Endothelial cell of umbilical vein (primary cell): ENCODE measurements around the gene MAN2B2. TPM values are rescaled to one million over a fixed set of nuclear protein-coding genes. Genes with fewer than 3 reads are reported as not detected.

ENCODE experiments used
- BruUV-seq: library from RNA; stranded (reverse); fragments of 400-500 nt; replicated peaks from 2 replicates; lab custom pipeline; 2021; lab: Mats Ljungman, UMichigan
- CTCF ChIA-PET: fragments of 300-600, 350-600 bp; sonication (Branson Sonifier 250); formaldehyde crosslinking; loops from one replicate; lab custom pipeline; 2021; ENCODE audit warnings: antibody characterized with exemption, inconsistent platforms; lab: Charles Lee
- POLR2A ChIA-PET: fragments of 300-600, 350-600 bp; sonication (Branson Sonifier 250); formaldehyde crosslinking; loops from one replicate; lab custom pipeline; 2021; ENCODE audit warnings: antibody characterized with exemption, inconsistent platforms; lab: Charles Lee
- DNase-seq: peaks from one replicate; pipeline ENCODE4 v3.0.0-alpha.2; 2011; ENCODE audit warnings: low read depth, low spot score
- FAIRE-seq: peaks from 2 replicates; lab custom pipeline; 2011; peaks lifted over from hg19 to GRCh38; lab: Jason Lieb, UNC
- H2AFZ ChIP-seq: 2 replicates; pipeline ENCODE4 v1.6.0; 2012; ENCODE audit warnings: low read depth, low read length, control low read depth, inconsistent platforms
- H3K27ac ChIP-seq: 2 replicates; pipeline ENCODE4 v1.5.1; 2011; ENCODE audit warnings: low read depth, mild to moderate bottlenecking, control low read depth, low read length, moderate library complexity; ENCODE audit not compliant: insufficient read depth
- H3K27me3 ChIP-seq, 2 experiments: 2 replicates each; pipeline versions ENCODE4 v1.6.0 to v1.6.1; 2011; ENCODE audit warnings: low read length in 2 of 2, mixed read lengths in 1 of 2; ENCODE audit not compliant: control insufficient read depth in 2 of 2, insufficient read depth in 2 of 2
- H3K36me3 ChIP-seq, 2 experiments: 2 replicates in 1 of 2; 3 replicates in 1 of 2; pipeline ENCODE4 v1.5.1; 2011; ENCODE audit warnings: low read length in 2 of 2, mild to moderate bottlenecking in 1 of 2, moderate library complexity in 1 of 2; ENCODE audit not compliant: control insufficient read depth in 2 of 2, insufficient read depth in 2 of 2; ENCODE audit errors: extremely low read depth in 1 of 2
- H3K4me1 ChIP-seq: 3 replicates; pipeline ENCODE4 v1.5.1; 2011; ENCODE audit warnings: mild to moderate bottlenecking, low read length; ENCODE audit not compliant: control insufficient read depth, insufficient read depth; ENCODE audit errors: extremely low read depth
- H3K4me2 ChIP-seq: 2 replicates; pipeline ENCODE4 v1.6.1; 2011; ENCODE audit warnings: low read length, control low read depth, mixed read lengths; ENCODE audit not compliant: insufficient read depth
- H3K4me3 ChIP-seq, 3 experiments: fragments of 200-600 bp in 1 of 3; sonication (generic), shearing (Covaris generic) in 1 of 3; replicated peaks in 1 of 3; 2 replicates each; pipeline ENCODE4 v1.5.1; 2011 to 2016; ENCODE audit warnings: control low read depth in 3 of 3, low read length in 3 of 3, mild to moderate bottlenecking in 2 of 3, inconsistent platforms in 1 of 3, low read depth in 1 of 3, moderate library complexity in 1 of 3; ENCODE audit not compliant: insufficient read depth in 1 of 3
- H3K79me2 ChIP-seq: 2 replicates; pipeline ENCODE4 v1.6.0; 2012; ENCODE audit warnings: low read length, inconsistent platforms; ENCODE audit not compliant: control insufficient read depth, insufficient read depth
- H3K9ac ChIP-seq: replicated peaks from 2 replicates; pipeline ENCODE3; 2011; ENCODE audit warnings: low read length, control low read depth; ENCODE audit not compliant: insufficient read depth; ENCODE audit errors: extremely low read depth
- H3K9me1 ChIP-seq: replicated peaks from 3 replicates; pipeline ENCODE4 v1.6.0; 2011; ENCODE audit warnings: mild to moderate bottlenecking, low read length; ENCODE audit not compliant: control insufficient read depth, insufficient read depth; ENCODE audit errors: extremely low read depth
- H3K9me3 ChIP-seq: replicated peaks from 2 replicates; pipeline ENCODE4 v1.5.1; 2012; ENCODE audit warnings: low read length, inconsistent platforms; ENCODE audit not compliant: control insufficient read depth, insufficient read depth
- H4K20me1 ChIP-seq: replicated peaks from 2 replicates; pipeline ENCODE3; 2011; ENCODE audit warnings: mild to moderate bottlenecking, low read length; ENCODE audit not compliant: control insufficient read depth, insufficient read depth; ENCODE audit errors: extremely low read depth
- CTCF ChIP-seq, 2 donors: IDR thresholded peaks; 1 replicate in 1 of 2; 2 replicates in 1 of 2; pipeline ENCODE4 v1.5.1; 2011; ENCODE audit warnings: low read length in 2 of 2, mild to moderate bottlenecking in 2 of 2, moderate library complexity in 2 of 2, control low read depth in 1 of 2, inconsistent platforms in 1 of 2, low read depth in 1 of 2; ENCODE audit not compliant: insufficient read depth in 1 of 2; ENCODE audit errors: extremely low read depth in 1 of 2
- EZH2 ChIP-seq: IDR thresholded peaks from 2 replicates; pipeline ENCODE4 v1.6.1; 2012; ENCODE audit warnings: borderline replicate concordance, low read depth, mild to moderate bottlenecking, moderate library complexity, low read length, inconsistent platforms; ENCODE audit not compliant: severe bottlenecking
- FOS ChIP-seq: IDR thresholded peaks from 2 replicates; pipeline ENCODE4 v1.6.1; 2011; ENCODE audit warnings: mild to moderate bottlenecking, low read length, moderate library complexity, borderline replicate concordance; ENCODE audit not compliant: insufficient read depth
- GATA2 ChIP-seq: IDR thresholded peaks from 2 replicates; pipeline ENCODE4 v1.7.0; 2011; ENCODE audit warnings: low read depth, mild to moderate bottlenecking, moderate library complexity, mixed read lengths, low read length; ENCODE audit not compliant: insufficient read length, insufficient read depth
- JUN ChIP-seq: IDR thresholded peaks from 2 replicates; pipeline ENCODE4 v1.6.1; 2011; ENCODE audit warnings: borderline replicate concordance, low read depth; ENCODE audit not compliant: insufficient read length, insufficient read depth
- MAX ChIP-seq: IDR thresholded peaks from 2 replicates; pipeline ENCODE4 v1.6.1; 2011; ENCODE audit not compliant: insufficient read depth, insufficient read length
- MYC ChIP-seq: IDR thresholded peaks from one replicate; pipeline ENCODE4 v1.6.1; 2011; ENCODE audit warnings: mild to moderate bottlenecking, low read depth, low read length
- POLR2A ChIP-seq: IDR thresholded peaks from 2 replicates; pipeline ENCODE4 v1.6.1; 2012; ENCODE audit warnings: low read depth, mild to moderate bottlenecking, control low read depth, low read length
- dilution Hi-C: fragments of 300-500 bp; cut with MboI; formaldehyde crosslinking; loops from one replicate; pipeline ENCODE4 v1.15.0; 2019; ENCODE audit warnings: low sequenced_read_pairs; ENCODE audit not compliant: extremely low pct_ligation_motif_present
- intact Hi-C: fragments of 100-400 bp; cut with micrococcal nuclease; formaldehyde crosslinking; loops from one replicate; pipeline ENCODE4 v1.10.0; 2022
- polyA plus RNA-seq, 4 experiments: library from polyadenylated mRNA; depleted of rRNA in 3 of 4; stranded (reverse) in 3 of 4; unstranded in 1 of 4; fragments of >200 nt; gene quantifications; 2 replicates each; pipeline versions ENCODE4 v1.2.1 to v1.2.3, GENCODE V29; 2011 to 2012; ENCODE audit warnings: missing spikeins in 1 of 4
- total RNA-seq: library from RNA; stranded (reverse); gene quantifications from 2 replicates; pipeline ENCODE4 v1.2.3, GENCODE V29; 2021

Gene MAN2B2
- total and polyA plus RNA-seq, 2 donors (not counting 3 experiments of a cell fraction or from before 2014, with no cell fraction given), result 15.7 to 25.1 TPM

GRCh38 chr4:6541789-6542188 lies 33.2 kb upstream of the MAN2B2 start:
- CTCF ChIA-PET, result interaction anchor here (0.9 to 1.4 kb wide), 2 partner anchors 9 to 291 kb away, joined by 3 to 5 read pairs; no protein-coding TSS in a partner anchor

More at GRCh38 chr4:6541789-6542188, 33.2 kb upstream of the MAN2B2 start:
- FAIRE-seq (no peak), DNase-seq (no peak)
- no peak for TF ChIP-seq EZH2
- no peak for TF ChIP-seq CTCF (IDR thresholded peaks at IDR 0.05; ENCODE audit: extremely low read depth in 1 of 2, insufficient read depth in 1 of 2, low read depth in 1 of 2, low read length in 2 of 2)
- TF ChIP-seq FOS, result no peak
- TF ChIP-seq MYC, result no peak
- TF ChIP-seq JUN, result no peak
- no peak for TF ChIP-seq GATA2
- no peak for TF ChIP-seq POLR2A
- TF ChIP-seq MAX, result no peak
- no peak overlapping the region for H3K4me2 ChIP-seq
- H3K9me1 ChIP-seq, result no peaks in the 10 kb centered on the region
- H3K27ac ChIP-seq, result no peak overlapping the region
- dilution Hi-C loops (no loop called here), intact Hi-C loops (no loop called here)
- no peaks in the 10 kb centered on the region for H3K79me2 ChIP-seq
- H3K9ac ChIP-seq, result no peak overlapping the region
- no peak overlapping the region for H3K4me3 ChIP-seq
- H3K36me3 ChIP-seq, result no peaks in the 10 kb centered on the region
- H4K20me1 ChIP-seq, result no peaks in the 10 kb centered on the region
- H3K4me1 ChIP-seq, result no peaks in the 10 kb centered on the region
- no peak overlapping the region for H2AFZ ChIP-seq
- H3K9me3 ChIP-seq, result no peaks in the 10 kb centered on the region
- H3K27me3 ChIP-seq, result no peaks in the 10 kb centered on the region
- BruUV-seq, result no TSS peak
- POLR2A ChIA-PET, result no interaction called here
